ENCODE data around the gene IL4I1.

IL4I1 gene

GRCh38 chr19:49889038-49889686 lies 7.5 kb downstream of the IL4I1 start:
- no peaks in the 10 kb centered on the region for H3K79me2 ChIP-seq (ENCODE audit: control insufficient read depth, low read length)
- H3K9me2 ChIP-seq (replicated peaks; ENCODE audit: control insufficient read depth, low read length), result no peaks in the 10 kb centered on the region
- H3K27me3 ChIP-seq (ENCODE audit: control insufficient read depth, low read length), result peaks cover 37% of the 10 kb centered on the region
- H4K20me1 ChIP-seq (ENCODE audit: control insufficient read depth, insufficient read depth, low read depth, low read length), result no peaks in the 10 kb centered on the region
- H3K27ac ChIP-seq (ENCODE audit: low read depth, low read length), result no peak overlapping the region
- H3K4me2 ChIP-seq (ENCODE audit: low read length), result no peak overlapping the region
- H3K36me3 ChIP-seq (ENCODE audit: control insufficient read depth, low read length), result no peaks in the 10 kb centered on the region
- peaks cover 34% of the 10 kb centered on the region for H3K4me1 ChIP-seq (ENCODE audit: control insufficient read depth, low read length)
- TF ChIP-seq EZH2phosphoT487 (IDR thresholded peaks at IDR 0.05; ENCODE audit: borderline replicate concordance, low read length) (no peak), CTCF (IDR thresholded peaks at IDR 0.05; ENCODE audit: low read depth, low read length, poor library complexity, severe bottlenecking) (no peak)
- no peak overlapping the region for H3K4me3 ChIP-seq (ENCODE audit: low read length)
- peaks cover 5% of the 10 kb centered on the region; the same call in 1 of the 2 replicates for H3F3A ChIP-seq (ENCODE audit: control insufficient read depth, insufficient read depth)
- H3K9me3 ChIP-seq (ENCODE audit: control insufficient read depth, insufficient read depth, low read length), result no peaks in the 10 kb centered on the region

GRCh38 chr19:49888510-49888824 lies 8.2 kb downstream of the IL4I1 start:
- Histone ChIP-seq H3K9me3 (ENCODE audit: control insufficient read depth, insufficient read depth, low read length) (no peaks in the 10 kb centered on the region), H3K79me2 (ENCODE audit: control insufficient read depth, low read length) (no peaks in the 10 kb centered on the region), H3K27me3 (ENCODE audit: control insufficient read depth, low read length) (peaks cover 34% of the 10 kb centered on the region), H4K20me1 (ENCODE audit: control insufficient read depth, insufficient read depth, low read depth, low read length) (no peaks in the 10 kb centered on the region), H3K9me2 (replicated peaks; ENCODE audit: control insufficient read depth, low read length) (no peaks in the 10 kb centered on the region), H3K4me1 (ENCODE audit: control insufficient read depth, low read length) (peaks cover 34% of the 10 kb centered on the region), H3K27ac (ENCODE audit: low read depth, low read length) (no peak overlapping the region), H3K4me3 (ENCODE audit: low read length) (no peak overlapping the region), H3K36me3 (ENCODE audit: control insufficient read depth, low read length) (peaks cover under 1% of the 10 kb centered on the region), H3K4me2 (ENCODE audit: low read length) (peak overlapping the region; percentile 33), H3F3A (ENCODE audit: control insufficient read depth, insufficient read depth) (peaks cover 5% of the 10 kb centered on the region; the same call in 1 of the 2 replicates)
- no peak for TF ChIP-seq CTCF (IDR thresholded peaks at IDR 0.05; ENCODE audit: low read depth, low read length, poor library complexity, severe bottlenecking)
- TF ChIP-seq EZH2phosphoT487 (IDR thresholded peaks at IDR 0.05; ENCODE audit: borderline replicate concordance, low read length), result no peak

- no peak overlapping the region for H3K27ac ChIP-seq (ENCODE audit: low read depth, low read length)
- H3K4me2 ChIP-seq (ENCODE audit: low read length), result peak overlapping the region; percentile 33
- no peaks in the 10 kb centered on the region for H3K79me2 ChIP-seq (ENCODE audit: control insufficient read depth, low read length)
- TF ChIP-seq CTCF (IDR thresholded peaks at IDR 0.05; ENCODE audit: low read depth, low read length, poor library complexity, severe bottlenecking) (no peak), EZH2phosphoT487 (IDR thresholded peaks at IDR 0.05; ENCODE audit: borderline replicate concordance, low read length) (no peak)
- H3F3A ChIP-seq (ENCODE audit: control insufficient read depth, insufficient read depth), result peaks cover 5% of the 10 kb centered on the region; the same call in 1 of the 2 replicates
- no peaks in the 10 kb centered on the region for H4K20me1 ChIP-seq (ENCODE audit: control insufficient read depth, insufficient read depth, low read depth, low read length)
- peaks cover 30% of the 10 kb centered on the region for H3K27me3 ChIP-seq (ENCODE audit: control insufficient read depth, low read length)
- peaks cover 2% of the 10 kb centered on the region; the same call in 1 of the 2 replicates for H3K9me3 ChIP-seq (ENCODE audit: control insufficient read depth, insufficient read depth, low read length)
- peaks cover 7% of the 10 kb centered on the region for H3K36me3 ChIP-seq (ENCODE audit: control insufficient read depth, low read length)
- H3K4me1 ChIP-seq (ENCODE audit: control insufficient read depth, low read length), result peaks cover 34% of the 10 kb centered on the region
- H3K4me3 ChIP-seq (ENCODE audit: low read length), result no peak overlapping the region
- no peaks in the 10 kb centered on the region for H3K9me2 ChIP-seq (replicated peaks; ENCODE audit: control insufficient read depth, low read length)
These were observed 8.8 kb downstream of the IL4I1 start for GRCh38 chr19:49887665-49888509.
